ENCODE measurements around the gene COL8A2.

COL8A2 gene

DNA sequence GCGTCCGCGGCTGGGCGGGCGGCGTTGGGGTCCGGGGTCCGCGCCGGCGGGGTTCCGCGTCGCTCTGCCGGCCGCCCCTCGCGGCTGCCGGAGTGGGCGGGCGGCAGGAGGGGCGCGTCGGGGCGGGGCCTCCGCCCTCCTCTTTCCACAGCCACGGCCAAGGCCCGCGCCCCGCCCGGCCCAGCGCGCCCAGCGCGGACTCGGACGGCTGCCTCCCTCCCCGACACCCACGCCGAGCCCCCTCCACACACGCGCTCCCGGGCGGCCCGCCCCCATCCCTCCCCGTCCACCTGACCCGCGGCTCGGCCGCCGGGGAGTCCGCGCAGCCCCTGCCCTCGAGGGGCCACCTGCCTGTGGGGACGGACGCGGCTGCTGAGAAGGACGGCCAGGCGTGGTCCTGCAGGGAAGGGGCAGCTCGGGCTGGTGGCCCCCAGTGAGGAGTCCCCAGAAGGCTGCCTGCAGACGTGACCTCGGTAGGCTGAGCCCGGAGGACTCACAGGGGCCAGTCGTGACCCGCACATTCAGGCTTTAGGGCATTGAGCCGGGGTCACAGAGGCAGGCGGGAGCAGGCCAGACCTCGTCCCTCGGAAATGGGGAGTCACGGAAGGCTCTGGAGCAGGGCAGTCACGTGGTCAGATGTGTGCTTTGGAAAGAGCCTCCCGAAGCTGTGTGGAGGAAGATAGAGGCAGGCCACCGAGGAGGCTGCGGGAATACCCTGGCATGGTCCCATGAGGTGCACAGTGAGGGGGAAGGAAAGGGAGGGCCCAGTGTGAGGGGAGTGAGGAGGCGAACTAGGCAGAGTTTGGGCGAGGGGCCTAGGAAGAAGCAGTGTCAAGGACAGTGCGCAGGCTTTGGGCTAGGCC lies at the start of gene COL8A2:
Gene COL8A2 (minus strand): TSS at position 94 of the 863 bp plus-strand sequence. CDS start 24,980 bp downstream, outside the sequence.
- DNase-seq = no peak
- TF ChIP-seq GATA1 (IDR thresholded peaks at IDR 0.05; ENCODE audit: low read depth, low read length) (no peak), POLR2A (IDR thresholded peaks at IDR 0.05; ENCODE audit: low read length) (no peak)

DNA sequence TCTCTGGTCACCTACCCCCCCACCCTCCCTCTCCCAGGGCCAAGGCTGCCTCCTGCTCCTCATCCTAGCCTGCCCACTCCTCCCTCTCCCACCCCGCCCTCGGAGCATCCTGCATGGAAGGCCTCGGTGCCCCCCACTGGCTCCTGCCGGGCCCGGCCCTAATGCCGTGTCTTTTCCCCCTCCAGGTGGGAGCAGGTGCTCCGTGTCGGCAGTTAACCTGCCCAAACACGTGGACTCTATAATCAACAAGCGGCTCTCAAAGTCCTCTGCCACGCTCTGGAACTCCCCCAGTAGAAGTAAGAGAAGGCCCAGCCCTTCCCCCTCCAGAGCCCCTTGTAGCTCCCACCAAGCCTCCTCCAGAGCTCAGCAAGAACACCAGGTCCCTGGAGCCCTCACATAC lies 49.7 kb upstream of the COL8A2 start:
- TF ChIP-seq POLR2A (IDR thresholded peaks at IDR 0.05; ENCODE audit: low read length) (no peak), GATA1 (IDR thresholded peaks at IDR 0.05; ENCODE audit: low read depth, low read length) (no peak)
- no peak for DNase-seq

DNA sequence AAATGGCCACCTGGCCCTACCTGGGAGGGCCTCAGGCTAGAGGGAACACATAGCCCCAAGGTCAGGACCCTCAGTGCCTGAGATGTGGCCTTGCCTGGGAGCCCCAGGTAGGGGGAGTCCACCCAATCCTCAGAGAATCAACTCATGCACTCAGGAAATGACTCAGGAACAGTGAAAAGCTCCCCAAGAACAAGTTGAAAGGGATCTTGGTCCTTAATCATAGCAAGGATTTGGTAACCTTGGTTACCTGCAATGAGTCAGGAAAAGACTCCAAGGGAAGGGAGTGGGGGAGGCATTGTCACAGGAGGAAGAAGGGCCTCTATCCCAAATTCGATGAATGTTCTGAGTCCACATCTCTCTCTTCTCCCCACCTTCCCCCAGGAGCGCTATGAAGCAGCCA lies 48.0 kb upstream of the COL8A2 start:
- no peak for TF ChIP-seq POLR2A (IDR thresholded peaks at IDR 0.05; ENCODE audit: low read length)
- no peak for DNase-seq

DNA sequence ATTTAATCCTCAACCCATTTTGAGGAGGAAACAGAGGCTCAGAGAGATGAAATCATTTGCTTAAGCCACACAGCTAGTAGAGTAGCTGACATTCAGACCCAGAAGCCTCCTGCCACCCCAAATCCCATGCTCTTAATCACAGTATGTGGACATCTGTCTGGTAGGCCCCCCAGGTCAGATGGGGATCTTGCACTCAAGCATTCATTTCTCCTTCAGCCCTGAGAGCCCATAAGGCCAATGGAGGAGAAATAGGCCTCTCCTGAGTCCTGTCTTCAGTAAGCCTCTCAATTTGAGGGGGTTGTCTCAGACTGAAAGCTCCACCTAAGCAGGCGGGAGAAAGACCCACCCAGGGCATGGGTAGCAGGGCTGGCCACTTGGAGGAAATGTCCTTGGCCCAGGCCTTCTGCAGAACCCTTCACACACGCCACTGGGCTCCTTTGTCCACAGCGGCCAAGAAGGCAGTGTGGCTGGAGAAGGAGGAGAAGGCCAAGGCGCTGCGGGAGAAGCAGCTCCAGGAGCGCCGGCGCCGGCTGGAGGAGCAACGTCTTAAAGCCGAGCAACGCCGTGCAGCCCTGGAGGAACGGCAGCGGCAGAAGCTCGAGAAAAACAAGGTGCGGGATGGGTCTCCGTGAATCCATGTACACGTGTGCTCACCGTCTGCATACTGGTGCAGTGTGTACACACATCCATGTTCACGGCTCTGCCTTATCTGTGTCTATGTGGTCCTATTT lies 47.2 kb upstream of the COL8A2 start:
- DNase-seq = no peak
- TF ChIP-seq POLR2A (IDR thresholded peaks at IDR 0.05; ENCODE audit: low read length) = no peak
- no peak for TF ChIP-seq GATA1 (IDR thresholded peaks at IDR 0.05; ENCODE audit: low read depth, low read length)

DNA sequence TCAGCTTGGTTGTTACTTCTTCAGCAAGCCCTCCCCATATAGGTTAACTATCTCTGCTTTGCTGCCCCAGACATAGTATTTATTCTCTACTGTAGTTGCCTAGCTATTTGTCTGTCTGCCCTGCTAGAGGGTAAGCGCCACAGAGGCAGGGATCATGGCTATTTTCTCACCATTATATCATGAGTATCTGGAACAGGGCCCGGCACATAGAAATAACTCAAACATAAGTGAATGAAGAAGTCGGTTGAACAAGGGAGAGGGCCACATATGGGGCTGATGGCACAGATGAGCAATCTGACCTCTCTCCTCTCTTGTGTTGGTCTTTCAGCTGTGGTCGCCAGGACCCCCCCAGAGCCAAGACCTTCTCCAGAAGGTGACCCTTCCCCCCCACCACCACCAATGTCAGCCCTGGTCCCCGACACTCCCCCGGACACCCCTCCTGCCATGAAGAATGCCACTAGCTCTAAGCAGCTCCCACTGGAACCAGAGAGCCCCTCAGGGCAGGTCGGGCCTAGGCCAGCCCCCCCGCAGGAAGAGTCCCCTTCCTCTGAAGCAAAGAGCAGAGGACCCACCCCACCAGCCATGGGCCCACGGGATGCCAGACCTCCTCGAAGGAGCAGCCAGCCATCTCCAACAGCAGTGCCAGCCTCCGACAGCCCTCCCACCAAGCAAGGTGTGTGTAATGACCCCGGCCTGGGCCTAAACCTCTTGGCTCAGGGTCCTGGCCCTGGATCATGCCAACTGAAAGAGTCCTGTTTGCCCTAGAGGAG lies 45.8 kb upstream of the COL8A2 start:
- DNase-seq = no peak
- no peak for TF ChIP-seq POLR2A (IDR thresholded peaks at IDR 0.05; ENCODE audit: low read length)
- no peak for TF ChIP-seq GATA1 (IDR thresholded peaks at IDR 0.05; ENCODE audit: low read depth, low read length)

DNA sequence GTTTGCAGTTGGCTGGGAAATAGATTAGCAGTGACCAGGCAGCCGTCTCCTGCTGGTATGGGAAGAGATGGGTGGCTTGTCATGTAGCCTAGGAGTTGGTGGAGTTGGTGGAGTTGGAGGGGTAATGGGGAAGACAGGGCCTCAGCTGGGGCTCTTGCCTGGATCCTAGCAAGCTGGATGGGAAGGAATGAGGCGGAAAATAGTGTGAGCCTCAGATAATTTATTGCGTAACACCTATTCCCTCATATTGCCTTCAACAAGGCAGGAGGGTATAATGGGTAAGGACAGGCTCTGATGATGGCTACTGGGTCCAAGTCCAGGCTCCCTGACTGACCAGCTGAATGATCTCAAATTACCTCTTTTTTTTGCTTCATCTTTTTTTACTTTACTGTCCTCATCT lies 43.5 kb upstream of the COL8A2 start:
- no peak for DNase-seq
- TF ChIP-seq POLR2A (IDR thresholded peaks at IDR 0.05; ENCODE audit: low read length) (no peak), GATA1 (IDR thresholded peaks at IDR 0.05; ENCODE audit: low read depth, low read length) (no peak)

DNA sequence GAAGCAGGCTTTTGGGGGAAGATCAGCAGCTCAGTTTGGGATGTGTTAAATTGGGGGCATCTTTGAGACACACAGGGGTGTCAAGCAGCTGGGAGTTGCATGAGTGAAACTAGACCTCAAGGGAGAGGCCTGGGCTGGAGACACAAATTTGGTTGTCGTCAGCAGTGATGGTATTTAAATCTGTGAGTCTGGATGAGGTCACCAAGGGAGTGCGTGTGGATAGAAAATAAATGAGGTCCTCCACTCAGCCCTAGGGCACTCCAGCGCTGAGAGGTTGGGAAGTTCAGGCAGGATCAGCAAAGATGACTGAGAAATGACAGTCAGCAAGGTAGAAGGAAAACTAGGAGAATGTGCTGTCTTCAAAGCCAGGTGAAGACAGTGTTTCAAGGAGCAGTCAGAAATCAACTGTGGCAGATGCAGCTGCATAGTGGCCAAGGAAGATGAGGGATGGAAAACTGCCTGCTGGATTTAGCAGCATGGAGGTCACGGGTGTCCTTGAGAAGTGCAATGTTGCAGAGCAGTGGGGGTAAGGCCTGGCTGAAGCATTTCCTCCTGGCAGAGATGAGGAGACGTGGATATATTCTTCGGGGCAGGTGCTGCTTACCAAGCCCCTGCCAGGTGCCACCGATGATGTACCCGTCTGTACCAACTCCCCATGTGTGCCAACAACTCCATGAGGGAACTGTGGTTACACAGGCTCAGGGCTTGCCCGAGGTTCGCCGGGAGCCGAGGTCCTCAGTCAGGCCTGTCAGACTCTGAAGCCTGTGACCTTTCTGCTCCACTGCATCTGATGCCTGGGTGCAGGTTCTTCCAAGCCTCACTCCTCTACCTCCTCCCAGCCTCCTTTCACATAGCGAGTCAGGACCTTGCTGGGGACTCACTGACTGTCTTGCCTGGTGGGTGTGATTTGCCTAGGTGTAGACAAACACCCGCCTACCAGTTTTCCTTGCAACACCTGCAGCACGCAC lies 42.2 kb upstream of the COL8A2 start:
- no peak for TF ChIP-seq POLR2A (IDR thresholded peaks at IDR 0.05; ENCODE audit: low read length)
- no peak for DNase-seq

DNA sequence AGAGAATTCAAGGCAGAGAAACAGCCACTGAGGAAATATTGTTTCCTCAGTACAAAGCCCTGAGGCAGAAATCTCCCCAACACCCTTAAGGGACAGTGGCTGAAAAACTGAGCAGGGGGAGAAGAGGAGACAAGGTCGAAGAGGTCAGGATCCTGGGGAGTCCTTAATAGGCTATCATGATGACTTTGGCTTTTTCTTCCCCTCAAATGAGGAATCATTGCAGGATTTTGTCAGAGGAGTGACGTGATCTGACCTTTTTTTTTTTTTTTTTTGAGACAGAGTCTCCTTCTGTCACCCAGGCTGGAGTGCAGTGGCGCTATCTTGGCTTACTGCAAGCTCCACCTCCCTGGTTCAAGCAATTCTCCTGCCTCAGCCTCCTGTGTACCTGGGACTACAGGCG lies 41.1 kb upstream of the COL8A2 start:
- no peak for DNase-seq
- no peak for TF ChIP-seq POLR2A (IDR thresholded peaks at IDR 0.05; ENCODE audit: low read length)
- TF ChIP-seq GATA1 (IDR thresholded peaks at IDR 0.05; ENCODE audit: low read depth, low read length) = no peak

DNA sequence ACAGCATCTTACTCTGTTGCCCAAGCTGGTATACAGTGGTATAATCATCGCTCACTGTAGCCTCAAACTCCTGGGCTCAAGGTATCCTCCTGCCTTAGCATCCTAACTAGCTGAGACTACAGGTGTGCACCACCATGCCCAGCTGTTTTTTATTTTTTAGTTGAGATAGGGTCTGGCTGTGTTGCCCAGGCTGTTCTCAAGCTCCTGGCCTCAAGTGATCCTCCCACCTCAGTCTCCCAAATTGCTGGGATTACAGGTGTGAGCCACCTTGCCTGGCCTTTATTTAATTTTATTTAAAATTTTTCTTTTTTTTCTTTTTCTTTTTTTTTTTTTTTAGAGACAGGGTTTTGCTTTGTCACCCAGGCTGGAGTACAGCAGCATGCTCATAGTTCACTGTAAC lies 40.1 kb upstream of the COL8A2 start:
- TF ChIP-seq POLR2A (IDR thresholded peaks at IDR 0.05; ENCODE audit: low read length) (no peak), GATA1 (IDR thresholded peaks at IDR 0.05; ENCODE audit: low read depth, low read length) (no peak)
- no peak for DNase-seq

DNA sequence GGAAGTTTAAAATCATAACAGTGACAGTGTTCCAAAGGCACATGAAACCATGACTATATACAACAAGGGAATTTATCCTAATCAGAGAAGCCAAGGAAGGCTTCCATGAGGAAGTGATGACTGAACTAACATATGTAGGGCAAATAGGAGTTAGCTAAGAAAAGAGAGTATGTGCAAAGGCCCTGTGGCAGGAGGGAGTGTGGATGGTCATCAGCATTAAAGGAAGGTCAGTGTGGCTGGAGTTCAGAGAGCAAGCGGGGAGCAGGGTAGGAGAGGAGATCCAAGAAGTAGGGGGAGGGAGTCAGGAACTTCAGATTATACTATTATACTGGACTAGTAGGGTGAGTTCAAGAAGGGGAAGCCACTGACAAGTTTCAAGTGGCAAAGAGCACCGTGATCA lies 39.3 kb upstream of the COL8A2 start:
- no peak for TF ChIP-seq GATA1 (IDR thresholded peaks at IDR 0.05; ENCODE audit: low read depth, low read length)
- no peak for TF ChIP-seq POLR2A (IDR thresholded peaks at IDR 0.05; ENCODE audit: low read length)
- DNase-seq = no peak

DNA sequence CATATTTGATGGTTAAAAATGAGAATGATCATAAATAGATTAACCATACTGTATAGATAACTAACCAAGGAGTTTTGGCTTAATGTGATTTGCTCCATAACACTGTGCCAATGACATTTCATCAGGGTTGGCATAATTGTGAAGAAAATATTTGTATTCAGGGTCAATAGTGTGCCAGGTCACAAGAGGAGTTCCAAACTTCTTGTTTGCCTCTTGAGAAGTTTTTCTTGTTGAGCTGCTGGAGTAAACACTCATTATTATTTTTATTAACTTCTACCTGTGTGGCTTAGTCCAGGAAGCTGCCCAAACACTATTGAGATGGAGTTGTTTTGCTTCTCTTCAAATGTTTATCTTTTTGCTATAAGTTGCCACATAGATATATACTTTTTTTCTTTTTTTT lies 38.4 kb upstream of the COL8A2 start:
- DNase-seq = no peak
- no peak for TF ChIP-seq POLR2A (IDR thresholded peaks at IDR 0.05; ENCODE audit: low read length)
- no peak for TF ChIP-seq GATA1 (IDR thresholded peaks at IDR 0.05; ENCODE audit: low read depth, low read length)

DNA sequence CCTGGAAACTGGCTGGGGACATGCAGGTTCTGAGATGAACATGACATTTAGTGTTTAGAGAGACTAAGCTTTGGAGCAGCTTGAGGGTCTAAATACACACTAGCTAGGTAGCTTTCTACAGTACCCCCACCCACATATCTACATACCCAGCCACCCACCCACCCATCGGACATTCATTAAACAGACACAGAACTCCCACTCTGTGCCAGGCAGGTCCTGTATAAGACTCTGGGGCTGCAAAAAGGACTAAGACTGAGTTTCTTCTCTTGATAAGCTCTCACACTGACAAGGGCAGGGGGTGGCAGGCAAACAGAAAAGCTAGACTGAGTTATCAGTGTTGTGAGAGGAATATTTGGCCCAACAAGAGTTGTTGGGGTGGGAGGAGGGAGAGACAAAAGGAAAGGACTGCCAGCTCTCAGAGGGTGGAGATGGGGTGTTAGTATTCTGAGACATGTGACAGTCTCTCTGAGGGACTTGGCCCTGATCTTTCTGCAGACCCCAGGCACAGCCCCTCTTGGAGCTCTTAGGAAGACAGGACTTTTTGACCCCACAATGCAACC lies 37.7 kb upstream of the COL8A2 start:
- peak; percentile 47 to 75 for DNase-seq
- no peak for TF ChIP-seq GATA1 (IDR thresholded peaks at IDR 0.05; ENCODE audit: low read depth, low read length)
- no peak for TF ChIP-seq POLR2A (IDR thresholded peaks at IDR 0.05; ENCODE audit: low read length)
